Measurements from ENCODE around the gene DYRK1B. TPM values are rescaled to one million over a fixed set of nuclear protein-coding genes. Genes with fewer than 3 reads are reported as not detected.

DYRK1B gene
- total RNA-seq, 1 experiment from 2014 or later = 21.5 TPM

DNA sequence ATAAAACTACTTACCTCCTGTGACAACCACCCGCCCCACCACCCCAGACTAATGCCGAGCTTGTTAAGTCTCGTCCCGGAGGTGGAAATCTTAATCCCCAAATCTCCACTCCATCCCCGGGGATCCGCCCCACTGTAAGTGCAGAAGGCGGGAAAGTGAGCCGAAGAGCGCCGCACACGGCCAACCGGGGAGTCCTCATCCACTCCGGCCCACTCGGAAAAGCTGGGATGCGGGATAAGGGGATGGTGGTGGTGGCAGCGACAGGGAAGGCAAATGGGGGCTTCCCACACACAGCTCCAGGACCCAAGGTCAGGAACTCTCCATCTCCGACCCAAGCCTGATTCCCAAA lies 11.6 kb upstream of the DYRK1B start:
- Mint-ChIP-seq H3K4me1 (ENCODE audit: low read depth, unreplicated experiment) (peaks cover 44% of the 10 kb centered on the region), H3K27me3 (ENCODE audit: unreplicated experiment) (no peaks in the 10 kb centered on the region), H3K4me3 (ENCODE audit: low read depth, unreplicated experiment) (peak overlapping the region; percentile 82), H3K9me3 (ENCODE audit: low read depth, unreplicated experiment) (no peaks in the 10 kb centered on the region), H3K36me3 (ENCODE audit: insufficient read depth, unreplicated experiment) (peaks cover 47% of the 10 kb centered on the region), H3K27ac (ENCODE audit: unreplicated experiment) (peak overlapping the region; percentile 85)
- peak; percentile 39 for DNase-seq
- CTCF ChIA-PET = interaction anchor here (0.6 to 3.8 kb wide), 5 partner anchors 12 to 758 kb away, joined by 3 to 34 read pairs (median 3); partner anchors contain the start of genes DYRK1B and PSMC4
- intact Hi-C loops (cut with micrococcal nuclease; ENCODE audit: unreplicated experiment) = loop anchor here (2.0 kb wide), 1 partner anchor 125 kb away; the partner anchor contains the start of gene PSMC4
- TF ChIP-seq, protein P1, sequence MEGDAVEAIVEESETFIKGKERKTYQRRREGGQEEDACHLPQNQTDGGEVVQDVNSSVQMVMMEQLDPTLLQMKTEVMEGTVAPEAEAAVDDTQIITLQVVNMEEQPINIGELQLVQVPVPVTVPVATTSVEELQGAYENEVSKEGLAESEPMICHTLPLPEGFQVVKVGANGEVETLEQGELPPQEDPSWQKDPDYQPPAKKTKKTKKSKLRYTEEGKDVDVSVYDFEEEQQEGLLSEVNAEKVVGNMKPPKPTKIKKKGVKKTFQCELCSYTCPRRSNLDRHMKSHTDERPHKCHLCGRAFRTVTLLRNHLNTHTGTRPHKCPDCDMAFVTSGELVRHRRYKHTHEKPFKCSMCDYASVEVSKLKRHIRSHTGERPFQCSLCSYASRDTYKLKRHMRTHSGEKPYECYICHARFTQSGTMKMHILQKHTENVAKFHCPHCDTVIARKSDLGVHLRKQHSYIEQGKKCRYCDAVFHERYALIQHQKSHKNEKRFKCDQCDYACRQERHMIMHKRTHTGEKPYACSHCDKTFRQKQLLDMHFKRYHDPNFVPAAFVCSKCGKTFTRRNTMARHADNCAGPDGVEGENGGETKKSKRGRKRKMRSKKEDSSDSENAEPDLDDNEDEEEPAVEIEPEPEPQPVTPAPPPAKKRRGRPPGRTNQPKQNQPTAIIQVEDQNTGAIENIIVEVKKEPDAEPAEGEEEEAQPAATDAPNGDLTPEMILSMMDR (IDR thresholded peaks at IDR 0.05; ENCODE audit: unreplicated experiment) = no peak
- BruUV-seq (replicated peaks) = TSS peak; percentile 50

- Mint-ChIP-seq H3K4me1 (ENCODE audit: low read depth, unreplicated experiment) (peaks cover 44% of the 10 kb centered on the region), H3K27ac (ENCODE audit: unreplicated experiment) (peak overlapping the region; percentile 46), H3K4me3 (ENCODE audit: low read depth, unreplicated experiment) (peak overlapping the region; percentile 82), H3K9me3 (ENCODE audit: low read depth, unreplicated experiment) (no peaks in the 10 kb centered on the region), H3K36me3 (ENCODE audit: insufficient read depth, unreplicated experiment) (peaks cover 51% of the 10 kb centered on the region), H3K27me3 (ENCODE audit: unreplicated experiment) (no peaks in the 10 kb centered on the region)
- intact Hi-C loops (cut with micrococcal nuclease; ENCODE audit: unreplicated experiment) = loop anchor here (2.0 kb wide), 1 partner anchor 126 kb away; the partner anchor contains the start of gene PSMC4
- TF ChIP-seq, protein P1 (IDR thresholded peaks at IDR 0.05; ENCODE audit: unreplicated experiment) = no peak
- BruUV-seq (replicated peaks) = no TSS peak
- CTCF ChIA-PET = interaction anchor here (0.6 to 3.8 kb wide), 6 partner anchors 11 to 759 kb away, joined by 3 to 34 read pairs (median 6); partner anchors contain the start of genes DYRK1B and PSMC4
- no peak for DNase-seq
These were observed 11.2 kb upstream of the DYRK1B start for GRCh38 chr19:39845172-39845571.

GRCh38 chr19:39843919-39844793 lies 10.2 kb upstream of the DYRK1B start:
- TF ChIP-seq, protein P1 (IDR thresholded peaks at IDR 0.05; ENCODE audit: unreplicated experiment) = peak; percentile 37
- Mint-ChIP-seq H3K4me3 (ENCODE audit: low read depth, unreplicated experiment) (peak overlapping the region; percentile 82), H3K27me3 (ENCODE audit: unreplicated experiment) (no peaks in the 10 kb centered on the region), H3K9me3 (ENCODE audit: low read depth, unreplicated experiment) (no peaks in the 10 kb centered on the region), H3K36me3 (ENCODE audit: insufficient read depth, unreplicated experiment) (peaks cover 60% of the 10 kb centered on the region), H3K4me1 (ENCODE audit: low read depth, unreplicated experiment) (peaks cover 51% of the 10 kb centered on the region), H3K27ac (ENCODE audit: unreplicated experiment) (peak overlapping the region; percentile 46)
- intact Hi-C loops (cut with micrococcal nuclease; ENCODE audit: unreplicated experiment) = loop anchor here (1.0 to 2.0 kb wide), 2 partner anchors 51 to 127 kb away; partner anchors contain the start of gene PSMC4
- no TSS peak for BruUV-seq (replicated peaks)
- CTCF ChIA-PET = interaction anchor here (0.7 to 3.8 kb wide), 6 partner anchors 10 to 126 kb away, joined by 3 to 34 read pairs (median 8); partner anchors contain the start of genes DYRK1B and PSMC4
- peak; percentile 45 for DNase-seq

- Mint-ChIP-seq H3K4me1 (ENCODE audit: low read depth, unreplicated experiment) (peaks cover 52% of the 10 kb centered on the region), H3K9me3 (ENCODE audit: low read depth, unreplicated experiment) (no peaks in the 10 kb centered on the region), H3K4me3 (ENCODE audit: low read depth, unreplicated experiment) (peak overlapping the region; percentile 82), H3K36me3 (ENCODE audit: insufficient read depth, unreplicated experiment) (peaks cover 73% of the 10 kb centered on the region), H3K27ac (ENCODE audit: unreplicated experiment) (peak overlapping the region; percentile 7), H3K27me3 (ENCODE audit: unreplicated experiment) (no peaks in the 10 kb centered on the region)
- intact Hi-C loops (cut with micrococcal nuclease; ENCODE audit: unreplicated experiment) = no loop called here
- DNase-seq = no peak
- no TSS peak for BruUV-seq (replicated peaks)
- CTCF ChIA-PET = interaction anchor here (0.7 to 3.1 kb wide), 8 partner anchors 9 to 165 kb away, joined by 3 to 22 read pairs (median 3); partner anchors contain the start of genes DYRK1B and PSMC4
- TF ChIP-seq, protein P1 (IDR thresholded peaks at IDR 0.05; ENCODE audit: unreplicated experiment) = peak; percentile 8
These were observed 8.9 kb upstream of the DYRK1B start for GRCh38 chr19:39842693-39843435.

All from Calu3 (cell line).